GM12864 (cell line): ENCODE measurements around the gene ARVCF.

ENCODE experiments used
- DNase-seq: peaks from one replicate; pipeline ENCODE4 v3.0.0-alpha.2; 2011; ENCODE audit warnings: low read depth
- H3K4me3 ChIP-seq: 2 replicates; pipeline ENCODE4 v1.5.1; 2011; ENCODE audit warnings: mild to moderate bottlenecking, low read depth, low read length, control low read depth
- CTCF ChIP-seq: IDR thresholded peaks from 2 replicates; pipeline ENCODE4 v1.5.1; 2011; ENCODE audit warnings: low read depth, mild to moderate bottlenecking, moderate library complexity, low read length, control low read depth, inconsistent platforms; ENCODE audit errors: missing control alignments

The ARVCF gene

GRCh38 chr22:19988331-19988808, 28.3 kb downstream of the ARVCF start:
- no peak for TF ChIP-seq CTCF
- no peak overlapping the region for H3K4me3 ChIP-seq

GRCh38 chr22:19987394-19988306, 29.0 kb downstream of the ARVCF start:
- TF ChIP-seq CTCF: no peak
- DNase-seq: no peak
- H3K4me3 ChIP-seq: no peak overlapping the region

More at GRCh38 chr22:19988331-19988808, 28.3 kb downstream of the ARVCF start:
- no peak for DNase-seq

GRCh38 chr22:19986410-19987341, 29.9 kb downstream of the ARVCF start:
- no peak for DNase-seq
- TF ChIP-seq CTCF: no peak
- H3K4me3 ChIP-seq: peak overlapping the region; percentile 53

GRCh38 chr22:19986011-19986409, 30.6 kb downstream of the ARVCF start:
- DNase-seq: no peak
- H3K4me3 ChIP-seq: no peak overlapping the region
- no peak for TF ChIP-seq CTCF

GRCh38 chr22:19984851-19985811, 31.5 kb downstream of the ARVCF start:
- DNase-seq: no peak
- TF ChIP-seq CTCF: no peak
- H3K4me3 ChIP-seq: no peak overlapping the region

GRCh38 chr22:19984201-19984753, 32.3 kb downstream of the ARVCF start:
- DNase-seq: no peak
- no peak overlapping the region for H3K4me3 ChIP-seq
- TF ChIP-seq CTCF: no peak
